GM18861 (cell line): ENCODE measurements around the gene PNMA8B.

Experiments used
- ATAC-seq: cut with Tn5 transposase; IDR thresholded peaks from one replicate; pipeline ENCODE4 v1.9.1; 2021; ENCODE audit not compliant: unreplicated experiment

PNMA8B gene

GRCh38 chr19:46487802-46488445 is 7.7 kb downstream of the PNMA8B start:
- ATAC-seq: no peak

DNA sequence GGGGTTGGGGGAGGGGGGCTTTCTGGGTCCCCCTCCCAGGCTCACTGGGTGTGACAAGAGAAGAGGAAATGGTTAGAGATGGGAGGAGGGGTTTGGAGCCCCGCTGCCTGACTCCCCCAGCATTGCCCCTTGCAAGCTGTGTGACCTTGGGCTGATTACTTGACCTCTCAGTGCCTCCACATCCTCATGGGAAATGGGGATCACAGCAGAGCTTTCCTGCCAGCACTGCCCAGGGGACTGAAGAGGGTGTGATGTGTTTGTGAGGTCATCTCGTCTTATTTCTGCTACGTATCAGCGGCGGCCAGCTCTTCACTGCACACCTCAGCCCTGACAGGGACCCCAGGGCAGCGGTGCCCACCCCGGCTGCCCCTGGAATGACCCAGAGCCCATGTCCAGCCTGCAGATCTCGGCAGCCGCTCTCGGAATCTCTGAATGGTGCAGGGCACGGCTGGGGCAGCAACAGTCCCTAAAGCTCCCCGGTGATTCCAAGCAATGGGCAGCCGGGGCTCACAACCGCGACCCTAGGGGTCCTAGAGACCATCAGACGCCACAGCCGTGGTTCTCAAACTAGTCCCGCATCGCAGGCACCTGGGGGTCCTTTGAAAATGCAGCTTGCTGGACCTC is 8.4 kb downstream of the PNMA8B start:
- ATAC-seq: no peak

GRCh38 chr19:46486358-46486757 is 9.3 kb downstream of the PNMA8B start:
- no peak for ATAC-seq

- no peak for ATAC-seq
Observed at GRCh38 chr19:46484656-46485055, 11.0 kb downstream of the PNMA8B start.

DNA sequence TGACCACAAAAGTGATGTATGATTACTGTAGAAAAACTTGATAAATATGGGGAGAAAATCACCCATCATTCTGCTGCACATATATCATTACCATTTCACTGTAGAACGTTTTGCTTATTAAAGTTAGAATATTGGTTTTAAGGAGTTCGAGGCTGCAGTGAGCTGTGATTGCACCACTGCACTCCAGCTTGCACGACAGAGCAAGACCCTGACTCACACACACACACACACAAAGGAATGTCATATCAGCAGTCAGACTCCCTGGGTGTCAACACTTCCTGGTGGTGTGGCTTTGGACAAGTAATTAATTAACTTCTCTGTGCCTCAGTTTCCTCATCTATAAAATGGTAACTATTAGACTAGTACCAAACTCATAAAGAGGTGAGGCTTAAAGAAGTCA is 13.0 kb downstream of the PNMA8B start:
- ATAC-seq: no peak

DNA sequence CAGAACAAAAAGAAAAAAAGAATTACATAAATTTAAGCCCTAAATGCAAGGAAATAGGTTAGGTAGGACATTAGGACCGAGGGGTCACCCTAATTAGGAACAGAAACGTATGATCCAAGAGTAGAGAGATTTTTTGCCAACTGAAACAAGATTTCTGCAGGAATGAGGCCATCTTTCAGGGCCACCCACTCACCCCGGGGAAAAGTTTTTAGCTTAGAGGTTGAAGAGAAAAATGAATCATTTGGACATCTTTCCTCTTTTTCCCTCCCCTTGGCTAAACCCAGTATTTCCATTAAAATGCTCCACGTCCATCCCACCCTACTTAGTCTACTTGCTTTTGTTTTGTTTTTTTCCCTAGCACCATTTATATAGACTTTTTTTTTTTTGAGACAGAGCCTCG is 13.7 kb downstream of the PNMA8B start:
- no peak for ATAC-seq

DNA sequence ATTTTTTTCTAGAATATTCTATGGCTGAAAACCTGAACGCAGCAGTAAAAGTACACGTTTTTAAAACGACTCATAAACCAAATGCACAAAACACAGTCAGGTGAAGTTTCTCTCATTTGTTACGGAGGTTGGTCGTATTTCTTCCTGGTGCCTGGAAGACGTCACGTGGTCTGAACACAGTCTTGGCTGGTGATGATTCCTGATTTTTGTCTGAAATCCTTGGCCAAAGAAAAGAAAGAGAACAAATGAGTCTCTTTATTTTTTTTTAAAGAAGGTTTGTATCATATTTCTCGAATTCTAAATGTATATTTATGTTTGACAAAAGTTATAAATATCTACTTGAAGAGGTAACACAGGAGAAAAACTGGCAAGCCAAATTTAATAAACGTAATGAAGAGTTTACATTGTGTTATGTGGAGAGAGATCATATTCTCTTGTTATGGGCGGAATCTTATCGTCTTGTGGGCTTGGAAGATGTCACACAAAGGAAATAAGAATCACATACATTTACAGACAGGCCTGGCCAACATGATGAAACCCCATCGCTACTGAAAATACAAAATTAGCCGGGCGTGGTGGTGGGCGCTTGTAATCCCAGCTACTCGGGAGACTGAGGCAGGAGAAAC is 14.3 kb downstream of the PNMA8B start:
- no peak for ATAC-seq

- ATAC-seq: no peak
Observed at GRCh38 chr19:46480415-46480814, 15.3 kb downstream of the PNMA8B start.

DNA sequence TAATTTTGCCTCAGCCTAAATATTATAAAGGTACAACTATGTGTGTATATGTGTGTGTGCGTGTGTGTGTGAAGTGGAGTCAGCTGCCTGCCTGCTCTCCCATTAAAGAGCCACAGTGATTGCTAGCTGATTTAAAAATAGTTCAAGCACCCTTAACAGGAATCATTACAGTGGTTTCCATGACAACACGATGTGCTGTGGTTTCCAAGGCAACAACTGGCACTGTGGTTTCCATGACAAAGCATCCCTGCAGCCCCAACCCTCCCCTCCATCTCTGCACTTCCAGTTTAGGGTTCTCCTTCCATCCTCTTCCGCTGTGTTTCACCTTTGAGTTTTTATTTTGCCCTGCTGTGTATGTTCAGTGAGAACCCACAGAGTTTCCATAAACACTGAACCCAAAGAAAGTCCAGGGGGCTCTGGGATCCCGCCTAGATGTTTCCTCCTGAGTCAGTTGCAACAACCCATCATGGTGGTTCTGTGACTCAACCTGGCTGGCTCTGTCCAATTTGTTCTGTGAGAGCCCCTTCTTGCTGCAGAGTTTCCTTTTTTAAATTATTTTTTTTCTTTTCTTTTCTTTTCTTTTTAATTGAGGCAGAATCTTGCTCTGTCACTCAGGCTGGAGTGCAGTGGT is 17.2 kb downstream of the PNMA8B start:
- no peak for ATAC-seq

DNA sequence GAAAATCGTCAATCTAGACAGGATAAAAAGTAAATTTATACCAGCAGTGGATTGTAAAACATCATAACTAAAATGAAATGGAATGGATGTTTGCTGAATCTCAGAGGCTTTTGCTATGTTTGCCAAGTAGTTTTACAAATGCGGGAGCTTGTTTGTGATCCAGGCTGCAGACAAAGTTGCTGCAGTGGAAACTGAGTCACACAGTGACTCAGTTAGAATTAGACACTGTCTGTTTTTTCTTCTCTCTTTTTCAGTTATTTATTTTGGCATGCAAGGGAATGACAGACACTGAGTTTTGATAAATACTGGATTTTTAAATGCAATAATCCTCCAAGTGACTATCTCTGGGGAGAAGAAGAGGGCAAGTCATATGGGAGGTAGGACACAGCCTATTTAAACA is 19.7 kb downstream of the PNMA8B start:
- ATAC-seq: no peak

DNA sequence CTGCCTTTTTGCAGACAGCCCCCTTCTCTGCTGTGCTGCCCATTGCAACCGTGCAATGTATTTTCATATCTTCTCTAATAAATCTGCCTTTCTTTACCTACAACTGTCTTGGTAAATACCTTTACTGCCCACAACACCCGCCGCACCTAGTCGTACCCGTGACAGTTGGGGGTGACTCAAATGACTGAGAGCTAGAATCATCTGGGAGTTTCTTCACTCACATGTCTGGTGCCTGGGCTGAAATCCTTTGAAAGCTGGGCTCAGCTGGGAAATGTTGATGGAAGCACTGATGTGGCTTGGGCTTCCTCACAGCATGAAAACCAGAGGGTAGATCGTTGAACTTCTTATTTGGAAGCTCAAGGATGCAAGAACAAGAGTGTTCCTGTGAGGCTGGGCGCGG is 21.5 kb downstream of the PNMA8B start:
- ATAC-seq: no peak

DNA sequence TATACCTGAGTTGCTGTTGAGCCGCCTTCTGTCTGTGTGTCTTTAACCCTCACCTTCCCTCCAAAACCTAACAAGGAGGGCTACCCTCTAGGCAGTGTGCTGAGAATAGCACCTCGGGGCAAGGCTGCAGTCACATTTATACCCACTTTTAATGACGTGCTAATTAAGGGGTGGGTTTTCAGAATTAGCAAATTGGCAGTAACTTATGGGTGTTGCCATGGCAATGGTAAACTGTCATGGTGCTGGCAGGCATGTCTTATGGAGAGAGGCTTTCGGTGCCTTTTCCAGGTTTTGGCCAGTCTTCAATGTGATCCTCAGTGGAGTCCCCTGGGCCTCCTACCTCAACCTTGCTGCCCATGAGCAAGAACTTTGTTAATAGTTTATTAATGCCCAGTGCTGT is 23.1 kb downstream of the PNMA8B start:
- ATAC-seq: no peak

DNA sequence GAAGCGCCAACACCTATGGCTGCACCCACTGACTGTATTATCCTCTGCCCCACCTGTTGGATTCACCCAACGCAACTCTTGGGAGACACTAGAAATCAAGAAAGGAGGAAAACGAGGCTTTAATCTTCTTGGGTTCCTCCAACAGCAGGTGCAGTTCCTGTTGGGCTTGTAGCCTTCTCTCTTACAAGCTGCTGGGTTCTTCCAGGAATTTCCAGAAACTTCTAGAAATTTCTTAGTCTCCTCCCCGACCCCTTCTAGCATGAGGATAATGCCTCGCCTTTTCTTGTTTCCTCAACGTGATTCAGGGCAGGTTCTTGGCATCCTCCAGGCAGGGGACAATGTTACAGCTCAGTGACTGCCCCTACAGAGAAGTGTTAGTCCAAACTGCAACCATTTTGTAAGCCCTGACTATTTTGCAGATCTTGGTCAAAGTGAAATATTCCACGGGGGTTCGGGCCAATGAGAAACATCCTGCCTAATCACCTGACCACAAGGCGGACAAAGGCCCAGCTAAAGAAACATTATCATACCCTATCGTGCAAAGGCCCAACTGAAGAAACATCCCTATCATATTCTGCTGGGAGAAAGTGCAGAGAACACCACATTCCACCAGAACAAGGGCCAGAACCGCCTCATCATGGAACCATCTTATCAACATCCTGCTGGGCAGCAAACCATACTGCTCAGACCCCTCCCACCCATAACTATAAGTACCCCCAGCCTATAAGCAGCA is 23.7 kb downstream of the PNMA8B start:
- ATAC-seq: no peak

DNA sequence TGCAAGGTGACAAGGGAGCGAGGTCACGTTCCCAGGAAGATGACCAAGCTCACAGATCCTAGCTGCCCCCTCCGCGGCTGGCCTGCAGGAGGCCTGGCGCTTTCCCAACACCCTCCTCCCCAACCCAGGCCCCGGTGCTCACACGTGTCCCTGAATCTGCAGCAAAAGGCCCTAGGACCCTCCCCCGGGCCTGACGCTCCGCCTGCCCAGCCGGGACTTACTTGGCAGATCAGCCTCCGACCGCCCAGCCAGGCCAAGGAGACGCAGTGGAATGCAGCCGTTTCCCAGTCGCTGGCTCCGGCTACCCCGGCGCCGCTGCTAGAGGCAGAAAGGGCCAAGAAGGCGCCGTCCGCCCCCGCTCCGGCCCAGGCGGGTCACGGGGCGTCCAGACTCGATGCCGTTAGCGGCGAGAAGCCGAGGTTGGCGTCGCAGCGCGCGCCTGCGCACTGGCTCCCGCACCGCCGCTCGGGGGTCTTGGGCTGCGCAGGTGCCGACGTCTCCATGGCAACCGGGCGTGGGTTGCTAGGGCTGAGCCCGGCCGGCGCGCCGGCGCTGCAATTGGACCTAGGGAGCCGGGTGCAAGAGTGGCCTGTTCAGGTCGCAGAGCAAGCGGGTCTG is 24.4 kb downstream of the PNMA8B start, which contains the start of gene PNMA8A:
PNMA8A (minus strand) TSS at position 448 of the 618 bp plus-strand sequence. CDS start 528 bp downstream, outside the sequence.
- ATAC-seq: no peak

DNA sequence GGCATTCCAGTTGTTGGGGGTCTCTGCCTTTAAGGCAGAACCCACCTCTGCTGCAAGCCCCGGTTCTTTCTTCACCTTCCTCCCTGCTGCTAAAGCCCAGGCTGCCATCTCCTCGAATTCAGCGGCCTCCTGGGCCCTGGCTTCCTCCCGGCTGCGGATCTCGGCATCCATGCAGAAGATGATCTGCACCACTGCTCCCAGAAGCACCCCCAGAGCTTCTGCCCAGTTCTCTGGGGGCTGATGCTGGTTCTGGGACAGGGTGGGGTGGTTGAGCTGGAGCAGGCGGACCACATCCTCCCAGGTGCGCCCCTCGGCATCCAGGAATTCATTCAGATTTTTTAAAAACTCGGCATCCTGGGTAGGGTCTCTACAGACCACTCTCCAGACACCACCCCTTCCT is 25.3 kb downstream of the PNMA8B start:
- ATAC-seq: no peak

- no peak for ATAC-seq
Observed at GRCh38 chr19:46469541-46470185, 26.0 kb downstream of the PNMA8B start.

GRCh38 chr19:46466536-46467196 is 29.0 kb downstream of the PNMA8B start:
- no peak for ATAC-seq

DNA sequence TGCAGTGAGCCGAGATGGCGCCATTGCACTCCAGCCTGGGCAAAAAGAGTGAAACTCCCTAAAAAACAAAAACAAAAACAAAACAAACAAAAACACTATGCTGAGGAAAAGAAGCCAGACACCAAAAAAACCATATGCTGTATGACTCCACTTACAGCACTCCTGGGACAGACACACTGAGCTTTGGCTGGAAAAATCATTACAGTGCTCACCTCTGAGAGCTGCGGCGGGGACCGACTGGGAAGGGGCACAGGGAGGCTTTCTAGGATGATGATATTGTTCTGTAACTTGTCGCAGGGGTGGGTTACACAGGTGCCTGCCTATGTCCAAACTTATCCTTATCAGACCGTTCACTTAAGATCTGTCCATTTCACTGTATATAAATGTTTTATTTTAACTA is 32.2 kb downstream of the PNMA8B start:
- ATAC-seq: no peak

GRCh38 chr19:46461537-46461936 is 34.1 kb downstream of the PNMA8B start:
- no peak for ATAC-seq

DNA sequence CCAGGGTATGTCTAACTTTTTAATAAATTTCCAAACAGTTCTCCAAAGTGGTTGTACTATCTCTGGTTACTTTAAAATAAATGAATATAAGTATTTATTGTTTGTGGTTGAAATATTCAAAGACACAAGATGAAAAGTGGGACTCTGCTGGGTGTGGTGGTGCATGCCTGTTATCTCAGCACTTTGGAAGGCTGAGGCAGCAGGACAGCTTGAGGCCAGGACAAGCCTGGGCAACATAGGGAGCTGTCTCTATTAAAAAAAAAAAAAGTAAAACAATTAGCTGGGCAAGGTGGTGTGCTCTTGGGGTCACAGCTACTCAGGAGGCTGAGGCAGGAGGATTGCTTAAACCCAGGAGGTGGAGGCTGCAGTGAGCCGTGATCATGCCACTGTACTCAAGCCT is 34.7 kb downstream of the PNMA8B start:
- ATAC-seq: no peak
